Measurements from ENCODE around the gene DHRS4L2.

GRCh38 chr14:23984891-23985602 lies 3.7 kb upstream of the DHRS4L2 start:
- TF ChIP-seq CTCF (IDR thresholded peaks at IDR 0.05) = no peak
- TF ChIP-seq POLR2A (IDR thresholded peaks at IDR 0.05; ENCODE audit: low read depth) = no peak
